Prostate gland (tissue), 2 donors: ENCODE data around the gene RBM22.

Source experiments
- CTCF ChIP-seq, 4 experiments: fragments of 200-600 bp in 2 of 4; fragments of 450-650 bp in 2 of 4; sonication (generic) in 2 of 4; IDR thresholded peaks; 1 replicate in 3 of 4; 2 replicates in 1 of 4; pipeline ENCODE4 v1.5.1; 2016 to 2019; ENCODE audit warnings: antibody characterized with exemption in 4 of 4, mild to moderate bottlenecking in 2 of 4, moderate library complexity in 2 of 4
- POLR2A ChIP-seq: fragments of 450-650 bp; IDR thresholded peaks from one replicate; pipeline ENCODE4 v1.6.1; 2016; ENCODE audit warnings: antibody characterized with exemption, mild to moderate bottlenecking

- TF ChIP-seq CTCF (IDR thresholded peaks at IDR 0.05) (no peak), POLR2A (no peak)
Measured at GRCh38 chr5:150670948-150671310, 29.9 kb downstream of the RBM22 start.
